NOMO-1 treated with DMSO at 0.1 percent for 48 hours (cell line): ENCODE results near the gene SPDYC.
"Not testable (repeated sequence)": the region's sequence is repeated elsewhere in the genome, so short reads cannot be mapped to it uniquely, and the experiment has no call there.

ENCODE experiments used
- DNase-seq: peaks from one replicate; lab custom pipeline; 2025; ENCODE audit not compliant: unreplicated experiment; lab: John Stamatoyannopoulos, UW

The SPDYC gene

DNA sequence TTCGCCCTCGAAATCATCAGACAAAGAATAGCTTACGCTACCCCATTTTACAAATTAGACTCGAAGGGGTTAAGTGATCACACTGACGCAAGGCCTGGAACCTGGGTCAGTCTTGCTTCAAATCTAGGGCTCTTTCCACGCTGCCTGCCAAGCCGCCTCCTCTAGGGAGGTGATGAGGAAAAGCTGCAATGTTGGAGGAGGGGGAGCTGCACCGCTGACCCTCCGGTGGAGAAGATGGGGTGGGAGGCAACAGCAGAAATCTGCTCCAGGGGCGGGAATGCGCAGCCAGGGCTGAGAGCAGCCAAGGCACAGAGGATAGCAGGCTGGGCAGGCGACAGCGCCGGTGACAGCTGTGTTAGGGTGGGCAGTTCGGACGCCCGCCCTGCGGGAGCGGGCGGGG, 36.3 kb upstream of the SPDYC start:
- no peak for DNase-seq

DNA sequence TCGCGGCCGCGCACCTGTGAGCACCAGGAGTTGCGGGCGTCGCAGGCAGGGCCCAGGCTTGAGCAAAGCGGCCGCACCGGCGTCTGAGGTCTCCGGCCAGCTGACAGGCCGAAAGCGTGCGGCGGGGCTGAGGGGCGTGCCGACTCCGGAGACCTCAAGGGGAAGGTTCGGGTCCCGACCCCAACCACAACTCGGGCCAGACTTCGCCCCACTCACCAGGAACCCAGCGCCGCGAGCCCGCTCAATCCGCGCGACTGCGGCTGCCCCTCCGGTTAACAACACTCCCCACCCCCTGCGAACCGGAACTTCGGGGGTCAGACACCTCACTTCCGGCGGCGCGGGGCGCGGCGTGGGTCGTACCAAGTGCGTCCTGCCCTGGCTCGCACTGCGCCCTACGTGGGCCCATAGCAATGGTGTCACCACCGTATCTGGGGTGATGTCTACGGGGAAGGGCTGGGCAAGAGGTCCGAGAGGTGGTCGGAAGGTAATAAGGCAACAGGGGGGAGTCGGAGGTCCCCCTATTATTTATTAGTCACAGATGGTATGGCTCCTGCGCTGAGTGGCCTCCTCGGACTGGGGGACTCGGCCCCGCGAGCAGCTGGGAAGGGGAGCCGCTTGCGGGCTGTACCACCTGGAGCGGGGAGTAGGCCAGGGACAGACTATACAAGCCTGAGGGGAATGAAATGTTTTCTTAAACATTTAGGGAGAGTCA, 35.6 kb upstream of the SPDYC start, which contains the start of gene SYVN1:
Gene SYVN1, minus strand, starts transcription at position 280 of the 712 bp plus-strand sequence. CDS start 918 bp downstream, outside the sequence.
- DNase-seq = peak; percentile 83

DNA sequence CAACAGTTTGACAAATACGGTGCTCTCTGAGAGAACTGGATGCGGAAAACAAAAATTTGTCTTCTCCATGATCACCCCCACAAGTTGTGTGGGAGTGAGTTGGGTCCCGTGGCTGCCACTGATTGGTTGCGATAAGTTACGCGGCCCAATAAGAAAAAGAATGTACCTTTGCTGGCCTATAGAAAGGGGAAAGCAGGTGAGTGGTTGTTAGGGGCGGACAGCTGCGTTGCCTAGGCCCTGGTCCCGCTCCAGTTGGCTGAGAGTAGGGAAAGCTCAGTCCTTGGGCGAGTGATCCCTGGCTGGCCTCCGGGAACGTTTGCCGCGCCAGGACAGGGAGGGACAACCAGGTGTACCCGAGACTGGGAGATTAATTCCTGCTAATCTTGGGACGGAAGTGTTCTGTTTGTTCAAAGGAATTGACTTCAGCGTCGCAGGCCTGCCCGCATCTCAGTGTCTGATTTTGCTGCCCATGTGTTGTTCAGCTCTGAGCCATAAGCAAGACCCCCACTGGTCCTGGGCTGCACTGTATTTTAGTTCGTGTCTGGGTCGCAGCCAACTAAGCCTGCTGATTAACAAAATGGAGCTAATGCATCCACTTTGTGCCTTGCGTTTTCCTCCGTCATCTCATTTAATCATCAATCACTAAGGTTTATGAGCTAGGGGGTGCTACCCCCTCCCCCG, 34.9 kb upstream of the SPDYC start:
- peak; percentile 96 for DNase-seq

DNA sequence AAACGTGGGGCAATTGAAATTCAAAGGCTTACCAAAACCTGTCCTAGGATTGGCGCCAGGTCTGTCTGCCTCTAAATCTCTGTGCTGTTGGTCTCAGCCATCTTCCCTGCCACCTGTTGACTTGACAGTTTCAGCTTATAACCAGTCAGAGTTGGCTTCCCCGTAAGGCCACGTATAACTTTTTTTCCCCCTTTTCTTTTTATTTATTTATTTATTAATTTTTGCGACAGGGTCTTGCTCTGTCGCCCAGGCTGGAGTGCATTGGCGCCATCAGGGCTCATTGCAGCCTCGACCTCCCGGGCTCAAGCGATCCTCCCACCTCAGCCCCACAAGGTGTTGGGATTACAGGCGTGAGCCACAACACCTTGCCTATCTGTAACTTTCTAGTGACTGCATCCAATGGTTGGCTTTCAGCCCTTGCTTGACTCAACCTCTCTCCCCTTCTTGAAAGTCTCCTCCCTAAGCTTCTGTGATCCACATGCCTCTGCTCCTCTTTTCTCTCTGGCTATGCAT, 34.3 kb upstream of the SPDYC start:
- DNase-seq = no peak

- no peak for DNase-seq
These were observed 33.4 kb upstream of the SPDYC start for GRCh38 chr11:65136515-65137096.

- peak; percentile 17 for DNase-seq
These were observed 28.0 kb upstream of the SPDYC start for GRCh38 chr11:65141896-65142494.

DNA sequence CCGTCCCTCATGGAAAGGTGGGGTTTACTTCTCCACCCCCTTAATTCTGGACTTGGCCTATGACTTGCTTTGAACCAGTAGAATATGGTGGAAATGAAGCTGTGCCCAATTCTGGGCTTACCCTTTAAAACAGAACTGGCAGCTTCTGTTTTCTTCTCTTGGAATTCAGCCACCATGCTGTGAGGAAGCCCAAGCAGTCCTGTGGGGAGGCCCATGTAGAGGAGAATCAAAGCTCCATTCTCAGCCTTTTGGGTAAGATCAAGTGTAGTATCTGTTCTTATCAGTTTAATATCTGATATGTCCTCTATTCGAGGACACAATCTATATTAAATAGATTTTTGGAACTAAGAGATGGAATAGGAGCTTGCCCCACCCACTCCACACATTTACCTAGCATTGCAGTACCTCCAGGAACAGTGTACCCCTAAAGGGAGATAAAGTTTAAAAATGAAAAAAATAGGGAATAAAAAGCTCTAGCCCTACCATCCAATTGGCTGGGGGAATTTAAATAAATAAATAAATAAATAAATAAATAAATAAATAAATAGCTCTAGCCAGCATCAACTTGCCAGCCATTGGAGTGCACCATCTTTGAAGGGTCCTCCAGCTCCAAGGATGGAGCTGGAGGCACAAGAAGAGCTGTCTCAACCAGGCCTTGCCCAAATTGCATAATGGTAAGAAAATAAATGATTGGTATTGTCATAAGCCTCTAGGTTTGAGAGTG, 22.5 kb upstream of the SPDYC start:
- DNase-seq = no peak

DNA sequence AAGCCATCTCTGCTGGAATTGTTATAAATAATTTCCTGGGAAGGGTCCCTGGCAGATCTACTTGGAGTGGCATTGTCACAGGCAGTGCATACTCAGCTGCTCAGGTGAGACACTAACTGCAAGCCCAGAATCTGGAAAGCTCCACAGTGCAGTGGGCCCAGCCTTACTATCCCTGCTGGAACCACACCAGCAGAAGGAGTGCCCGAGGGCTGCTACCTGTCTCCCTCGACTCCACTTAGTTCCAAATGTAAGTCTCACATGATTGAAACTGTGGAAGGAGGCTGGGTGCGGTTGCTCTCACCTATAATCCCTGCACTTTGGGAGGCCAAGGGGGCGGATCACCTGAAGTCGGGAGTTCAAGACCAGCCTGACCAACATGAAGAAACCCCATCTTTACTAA, 21.4 kb upstream of the SPDYC start:
- no peak for DNase-seq

GRCh38 chr11:65150131-65150508, 19.9 kb upstream of the SPDYC start:
- not testable (repeated sequence) for DNase-seq

GRCh38 chr11:65150509-65151299, 19.3 kb upstream of the SPDYC start:
- DNase-seq = peak; percentile 87

- peak; percentile 33 for DNase-seq
These were observed 18.6 kb upstream of the SPDYC start for GRCh38 chr11:65151331-65151899.

DNA sequence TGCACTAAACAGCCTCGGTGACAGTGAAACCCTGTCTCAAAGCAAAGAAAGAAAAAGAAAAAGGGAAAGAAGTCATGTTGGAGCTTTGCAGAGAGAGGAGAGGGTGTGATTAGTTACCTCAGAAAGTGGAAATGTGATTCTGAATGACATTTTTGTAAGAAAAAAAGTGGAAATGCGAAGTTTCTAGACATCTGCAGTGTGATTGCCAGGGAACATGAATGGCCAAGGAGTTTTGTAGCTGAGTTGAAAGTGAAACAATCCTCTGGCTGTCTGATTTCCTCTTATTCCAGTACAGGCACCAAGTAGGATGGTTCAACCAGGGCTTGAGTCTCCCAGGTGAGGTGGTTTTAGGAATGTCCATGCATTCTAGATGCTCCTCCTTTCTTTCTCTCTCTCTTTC, 17.9 kb upstream of the SPDYC start:
- DNase-seq = peak; percentile 22

DNA sequence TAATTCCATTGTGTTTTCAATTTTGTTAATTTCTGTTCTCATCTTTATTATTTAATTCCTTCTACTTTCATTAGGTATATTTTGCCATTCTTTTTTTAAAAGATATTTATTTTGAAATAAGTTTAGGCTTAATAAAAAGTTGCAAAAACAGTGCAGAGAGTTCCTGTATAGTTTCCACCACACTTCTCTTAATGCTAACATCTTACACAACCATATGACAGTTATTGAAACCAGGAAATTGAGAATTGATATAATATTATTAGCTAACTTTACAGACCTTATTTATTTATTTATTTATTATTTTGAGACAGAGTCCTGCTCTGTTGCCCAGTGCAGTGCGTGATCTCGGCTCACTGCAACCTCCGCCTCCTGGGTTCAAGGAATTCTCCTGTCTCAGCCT, 13.8 kb upstream of the SPDYC start:
- peak; percentile 22 for DNase-seq

- DNase-seq = no peak
These were observed 13.1 kb upstream of the SPDYC start for GRCh38 chr11:65156926-65157325.

GRCh38 chr11:65157336-65157735, 12.7 kb upstream of the SPDYC start:
- DNase-seq = no peak

- no peak for DNase-seq
These were observed 11.0 kb upstream of the SPDYC start for GRCh38 chr11:65159012-65159411.

- DNase-seq = no peak
These were observed 9.4 kb upstream of the SPDYC start for GRCh38 chr11:65160643-65161042.

- no peak for DNase-seq
These were observed 6.3 kb upstream of the SPDYC start for GRCh38 chr11:65163684-65164083.

DNA sequence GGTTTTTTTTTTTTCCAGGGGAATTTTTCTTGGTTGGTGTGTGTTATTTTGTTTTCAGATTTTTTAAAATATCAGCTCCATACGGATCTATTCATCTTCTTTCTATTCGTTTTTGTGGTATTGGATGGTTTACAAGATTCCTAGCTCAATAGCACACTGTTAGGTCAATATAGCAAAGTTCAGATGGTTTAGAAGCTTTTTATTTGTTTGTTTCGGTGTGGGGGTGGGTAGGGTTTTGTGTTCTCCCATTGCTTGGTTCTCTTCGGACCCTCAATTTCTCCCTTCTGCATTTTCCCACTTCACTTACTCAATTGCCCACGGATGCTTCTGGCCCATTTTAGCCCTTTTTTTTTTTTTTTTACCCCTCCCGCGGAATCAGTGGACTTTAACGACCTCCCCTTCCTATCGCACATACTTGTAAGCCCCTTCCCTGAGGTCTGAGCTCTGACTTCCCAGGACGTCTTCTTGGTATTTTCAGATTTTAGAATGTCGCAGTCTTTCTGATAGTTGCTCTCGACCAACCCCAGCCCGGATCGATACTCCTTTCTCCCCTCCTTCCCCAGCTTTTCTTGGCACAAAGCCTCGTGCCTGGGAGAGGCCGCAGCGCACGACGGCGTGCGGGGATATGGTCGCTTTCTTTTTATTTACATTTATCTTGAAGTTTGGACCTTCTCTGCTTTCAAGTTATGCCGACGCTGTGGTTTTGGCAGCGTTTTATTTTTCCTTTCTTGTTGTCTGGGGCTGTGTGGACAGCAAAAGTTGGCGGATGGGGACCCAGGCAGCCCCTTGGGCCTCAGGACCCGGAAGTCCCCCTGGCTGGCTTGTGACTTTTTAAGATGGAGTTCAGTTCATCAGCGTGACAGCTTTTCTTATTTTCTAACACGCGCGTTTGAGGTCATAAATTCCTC, 4.4 kb upstream of the SPDYC start:
- DNase-seq = no peak
